ENCODE results near the gene SCO2. TPM values are rescaled to one million over a fixed set of nuclear protein-coding genes. Genes with fewer than 3 reads are reported as not detected.

Gene SCO2
- total and polyA plus RNA-seq, 2 of the 13 experiments (the other 11 are each of a cell fraction or from before 2014, with no cell fraction given): 0.32 to 3.7 TPM

GRCh38 chr22:50507991-50508884 is 17.2 kb downstream of the SCO2 start, which contains the start of gene NCAPH2 (continued):
- TF ChIP-seq EZH2 (conservative IDR thresholded peaks at IDR 0.05; ENCODE audit: low read depth, low read length): no peak
- no peak for TF ChIP-seq REL (CRISPR knock-in tag; conservative IDR thresholded peaks at IDR 0.05)
- TF ChIP-seq E2F2 (CRISPR knock-in tag; IDR thresholded peaks at IDR 0.05; ENCODE audit: borderline replicate concordance): peak; percentile 80; the same call in 1 of the 2 replicates
- TF ChIP-seq SMAD3 (CRISPR knock-in tag; IDR thresholded peaks at IDR 0.05): 0 out of 2 replicates have a peak, but pooled peaks have one; percentile 53
- no peak for TF ChIP-seq NFIC (IDR thresholded peaks at IDR 0.05; ENCODE audit: low read length)
- TF ChIP-seq REPIN1 (CRISPR knock-in tag; IDR thresholded peaks at IDR 0.05; ENCODE audit: borderline replicate concordance, low read depth): peak; percentile 75
- peak; percentile 99 for TF ChIP-seq SIN3B (IDR thresholded peaks at IDR 0.05; ENCODE audit: low read length)
- peak; percentile 67; the same call in 1 of the 2 replicates for TF ChIP-seq KDM2A (CRISPR knock-in tag; IDR thresholded peaks at IDR 0.05; ENCODE audit: borderline replicate concordance, low read depth)
- no peak for TF ChIP-seq ZNF557 (CRISPR knock-in tag; IDR thresholded peaks at IDR 0.05)
- TF ChIP-seq ZNF501 (CRISPR knock-in tag; IDR thresholded peaks at IDR 0.05): no peak; the same call in 1 of the 2 replicates
- TF ChIP-seq SRY (CRISPR knock-in tag; IDR thresholded peaks at IDR 0.05): peak; percentile 78
- peak; percentile 92 for TF ChIP-seq KAT8 (CRISPR knock-in tag; IDR thresholded peaks at IDR 0.05)
- TF ChIP-seq HCFC1 (IDR thresholded peaks at IDR 0.05; ENCODE audit: low read depth, low read length): peak; percentile 63
- TF ChIP-seq SP2 (CRISPR knock-in tag; IDR thresholded peaks at IDR 0.05): peak; percentile 77
- peak; percentile 52 for TF ChIP-seq ZBTB33 (CRISPR knock-in tag; IDR thresholded peaks at IDR 0.05)
- TF ChIP-seq HMGXB3 (CRISPR knock-in tag; IDR thresholded peaks at IDR 0.05; ENCODE audit: borderline replicate concordance): peak; percentile 74; the same call in 1 of the 2 replicates
- TF ChIP-seq TFDP1 (CRISPR knock-in tag; IDR thresholded peaks at IDR 0.05; ENCODE audit: borderline replicate concordance): peak; percentile 98
- TF ChIP-seq ZSCAN5A (CRISPR knock-in tag; IDR thresholded peaks at IDR 0.05; ENCODE audit: borderline replicate concordance): no peak
- peak; percentile 46; the same call in 1 of the 2 replicates for TF ChIP-seq HOXD1 (CRISPR knock-in tag; IDR thresholded peaks at IDR 0.05)

Measured in HepG2 (cell line).